HG03442 (cell line): Measurements from ENCODE around the gene KCNJ4.
A peak's percentile ranks its signal among the peaks of the same experiment; 100 is the strongest.
"Not testable (repeated sequence)": the region's sequence is repeated elsewhere in the genome, so short reads cannot be mapped to it uniquely, and the experiment has no call there.

Experiments
- ATAC-seq: cut with Tn5 transposase; IDR thresholded peaks from one replicate; pipeline ENCODE4 v1.9.1; 2021; ENCODE audit warnings: mild to moderate bottlenecking, moderate library complexity; ENCODE audit not compliant: unreplicated experiment

Gene KCNJ4

DNA sequence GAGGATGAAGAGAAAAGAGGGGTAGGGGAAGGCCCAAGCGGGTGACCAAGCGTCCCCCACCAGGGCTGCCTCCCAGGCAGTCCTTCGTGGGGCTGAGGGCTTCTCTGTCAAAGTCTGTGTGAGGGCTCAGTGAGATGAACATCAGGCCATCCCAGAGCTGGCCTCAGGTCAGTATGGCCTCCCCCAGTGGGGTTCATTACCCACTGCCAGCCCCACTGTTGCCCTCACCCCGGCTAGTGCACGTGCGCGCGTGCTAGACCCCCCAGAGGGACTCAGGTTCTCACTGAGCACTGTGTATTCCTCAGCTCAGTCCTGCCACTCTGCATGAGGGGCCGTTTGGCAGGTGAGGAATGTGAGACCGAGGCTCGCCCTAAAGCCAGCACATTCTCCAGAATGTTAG lies 16.2 kb upstream of the KCNJ4 start:
- no peak for ATAC-seq

GRCh38 chr22:38470179-38470578 lies 15.2 kb upstream of the KCNJ4 start:
- ATAC-seq = not testable (repeated sequence)

- ATAC-seq = no peak
Observed at GRCh38 chr22:38469306-38469781, 14.3 kb upstream of the KCNJ4 start.

DNA sequence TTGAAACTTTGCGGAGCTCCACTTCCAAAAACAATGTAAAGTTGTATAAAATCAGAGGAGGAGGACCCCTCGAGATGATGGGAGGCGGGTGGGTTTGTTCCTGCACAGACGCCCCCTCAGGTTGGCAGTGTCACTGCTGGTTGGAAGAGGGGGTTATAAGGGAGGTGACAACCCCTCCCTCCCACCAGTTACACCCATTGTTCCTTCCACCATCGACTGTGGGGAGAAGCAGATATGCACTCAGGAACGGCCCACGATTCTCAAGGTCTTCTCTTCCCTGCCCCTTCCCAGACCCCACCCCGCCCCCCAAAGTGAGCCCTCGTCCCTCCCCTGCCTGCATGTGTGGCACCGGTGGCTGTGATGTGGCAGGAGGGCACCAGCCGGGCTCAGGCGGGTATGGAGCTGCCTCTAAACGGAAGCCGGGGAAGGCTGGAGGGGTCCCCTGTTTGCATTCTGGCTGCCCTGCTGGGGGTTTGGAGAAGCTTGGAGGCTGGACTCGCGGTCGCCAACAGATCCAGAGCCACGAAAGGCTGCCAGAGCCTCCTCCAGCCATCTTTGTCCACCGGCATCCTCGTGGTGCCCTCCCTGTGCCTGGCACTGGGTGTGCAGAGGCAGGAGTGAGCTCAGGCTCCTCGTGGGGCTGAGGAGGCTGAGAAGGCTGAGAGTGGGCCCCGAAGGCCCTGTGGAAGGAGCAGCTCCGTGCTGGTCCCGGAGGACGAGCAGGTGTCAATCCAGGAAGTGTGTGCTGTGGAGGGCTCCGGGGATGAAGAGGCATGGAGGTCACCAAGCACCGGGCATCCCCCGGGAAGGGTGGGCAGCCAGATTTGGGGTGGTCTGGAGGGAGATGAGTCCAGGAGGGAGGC lies 13.7 kb upstream of the KCNJ4 start:
- ATAC-seq = no peak

GRCh38 chr22:38467904-38468442 lies 13.0 kb upstream of the KCNJ4 start, which contains the start of gene KDELR3:
TSS of gene KDELR3 (plus strand) at chr22:38468096. CDS start at chr22:38468234, 138 bp downstream.
- peak; percentile 52 for ATAC-seq

- ATAC-seq = peak; percentile 13
Observed at GRCh38 chr22:38467438-38467903, 12.5 kb upstream of the KCNJ4 start.

DNA sequence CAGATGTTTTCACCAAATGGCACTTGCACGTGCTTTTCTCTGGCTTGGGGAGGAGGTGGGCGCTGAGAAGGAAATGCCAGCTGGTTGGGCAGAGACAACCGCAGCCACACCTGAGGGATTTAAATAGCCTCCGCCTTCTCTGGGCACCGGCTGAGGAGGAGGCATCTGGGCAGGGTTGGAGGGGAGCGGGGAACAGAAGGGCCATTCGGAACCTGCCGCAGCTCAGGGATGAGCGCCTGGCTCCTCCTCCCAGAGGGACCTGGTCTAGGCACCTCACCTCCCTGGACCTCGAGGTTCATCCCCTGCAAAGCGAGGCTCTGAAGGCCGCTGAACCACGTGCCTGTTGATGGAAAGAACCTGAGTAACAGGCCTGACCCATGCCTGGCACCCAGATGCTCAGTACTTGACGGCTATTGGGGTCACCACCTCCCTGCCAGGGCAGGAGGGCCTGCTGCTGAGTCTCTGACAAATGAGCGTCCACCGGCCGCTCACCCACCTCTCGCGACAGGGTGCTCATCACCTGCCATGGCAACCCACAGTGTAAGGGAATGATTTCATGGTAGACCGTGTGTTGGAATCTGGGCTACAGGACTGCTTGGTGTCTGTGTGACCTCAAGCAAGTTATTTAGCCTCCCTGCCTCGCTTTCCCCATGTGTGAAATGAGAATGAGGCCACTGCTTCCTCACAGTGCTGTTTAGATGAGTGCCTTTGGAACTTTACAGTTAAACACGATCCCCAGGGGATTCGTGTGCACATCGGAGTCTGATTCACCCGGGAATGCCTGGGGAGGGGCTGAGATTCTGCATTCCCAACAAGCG lies 10.9 kb upstream of the KCNJ4 start:
- ATAC-seq = no peak

- no peak for ATAC-seq
Observed at GRCh38 chr22:38464992-38465672, 10.1 kb upstream of the KCNJ4 start.

DNA sequence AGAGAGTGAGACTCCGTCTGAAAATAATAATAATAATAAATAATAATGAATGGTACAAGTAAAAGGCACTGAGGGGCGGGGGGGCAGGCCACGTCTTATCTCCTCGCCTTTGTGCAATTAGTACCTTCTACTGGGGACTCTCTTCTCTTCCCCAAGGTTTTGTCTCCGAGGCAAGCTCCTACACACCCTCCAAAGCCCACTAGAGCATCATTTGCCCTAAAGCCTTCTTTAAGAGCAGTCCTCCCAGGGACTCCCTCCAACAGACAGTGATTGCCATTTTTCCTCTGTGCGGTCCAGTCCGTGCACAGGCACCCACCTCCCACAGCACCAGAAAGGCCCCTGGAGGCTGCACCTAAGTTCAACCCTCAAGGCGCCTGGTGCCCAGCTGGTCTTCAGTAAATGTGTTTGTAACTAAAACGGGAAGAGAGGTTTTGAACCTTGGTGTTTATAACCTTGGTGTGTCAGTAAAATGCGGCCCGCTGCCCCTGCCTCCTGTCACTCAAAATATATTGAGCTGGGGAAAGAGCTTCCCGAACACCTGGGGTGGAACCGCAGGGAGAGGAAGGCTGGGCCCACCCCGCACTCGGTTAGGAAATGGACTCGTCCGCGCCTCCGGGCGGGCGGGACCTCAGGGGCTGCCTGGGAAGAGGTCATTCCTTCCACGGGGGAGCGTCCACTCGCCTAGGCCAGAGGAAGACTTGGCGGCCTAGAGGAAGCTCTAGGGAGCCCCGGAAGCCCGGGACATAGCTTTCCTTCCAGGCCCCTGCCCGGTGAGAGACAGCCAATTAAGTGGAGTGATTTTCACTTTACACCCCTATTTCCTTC lies 8.2 kb upstream of the KCNJ4 start:
- no peak for ATAC-seq

DNA sequence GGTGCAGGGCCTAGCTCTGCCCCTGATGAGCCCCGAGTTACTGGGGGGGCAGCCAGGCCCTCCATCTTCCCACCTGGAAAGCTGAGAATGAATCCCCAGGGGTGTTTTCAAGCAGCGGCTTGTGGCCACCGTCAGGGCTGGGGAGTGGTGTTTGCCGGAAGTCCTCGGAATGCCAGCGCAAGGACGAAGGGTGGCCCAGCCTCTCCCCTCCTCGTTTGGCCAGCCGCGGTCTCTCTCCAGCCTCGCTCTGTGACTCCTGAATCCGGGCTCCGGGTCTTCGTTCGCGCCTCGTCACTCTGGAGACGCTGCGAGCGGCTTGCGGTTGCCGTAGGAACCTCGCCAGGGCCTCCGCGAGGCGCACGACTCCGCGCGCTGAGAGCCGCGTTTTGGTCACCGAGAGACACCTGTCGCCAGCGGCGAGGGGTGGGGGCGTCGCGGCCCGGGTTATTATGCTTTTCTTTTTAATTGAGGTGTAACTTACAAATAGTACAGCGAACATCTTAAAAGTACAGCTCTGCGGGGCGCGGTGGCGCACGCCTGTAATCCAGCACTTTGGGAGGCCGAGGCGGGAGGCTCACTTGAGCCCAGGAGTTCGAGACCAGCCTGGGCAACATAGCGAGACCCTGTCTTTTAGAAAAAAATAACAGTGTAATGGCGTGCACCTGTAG lies 6.5 kb upstream of the KCNJ4 start:
- no peak for ATAC-seq

GRCh38 chr22:38461057-38461413 lies 6.0 kb upstream of the KCNJ4 start:
- ATAC-seq = no peak

DNA sequence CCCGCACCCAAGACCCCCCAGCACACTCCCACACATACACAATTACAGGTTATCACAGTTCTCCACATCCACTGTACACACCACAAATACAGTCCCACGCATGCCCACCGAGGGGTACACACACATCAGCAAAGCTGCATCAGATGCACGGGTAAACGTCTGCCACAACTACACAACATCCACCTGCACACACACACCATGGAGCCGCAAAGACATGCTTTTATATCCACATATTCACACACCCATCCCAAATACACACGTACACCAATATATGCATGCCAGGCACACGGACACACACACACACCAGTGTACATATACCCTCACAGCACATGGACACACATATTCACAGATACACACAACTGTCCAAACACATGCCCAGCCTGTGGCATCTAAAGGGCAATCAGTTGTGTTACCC lies 5.4 kb upstream of the KCNJ4 start:
- no peak for ATAC-seq

DNA sequence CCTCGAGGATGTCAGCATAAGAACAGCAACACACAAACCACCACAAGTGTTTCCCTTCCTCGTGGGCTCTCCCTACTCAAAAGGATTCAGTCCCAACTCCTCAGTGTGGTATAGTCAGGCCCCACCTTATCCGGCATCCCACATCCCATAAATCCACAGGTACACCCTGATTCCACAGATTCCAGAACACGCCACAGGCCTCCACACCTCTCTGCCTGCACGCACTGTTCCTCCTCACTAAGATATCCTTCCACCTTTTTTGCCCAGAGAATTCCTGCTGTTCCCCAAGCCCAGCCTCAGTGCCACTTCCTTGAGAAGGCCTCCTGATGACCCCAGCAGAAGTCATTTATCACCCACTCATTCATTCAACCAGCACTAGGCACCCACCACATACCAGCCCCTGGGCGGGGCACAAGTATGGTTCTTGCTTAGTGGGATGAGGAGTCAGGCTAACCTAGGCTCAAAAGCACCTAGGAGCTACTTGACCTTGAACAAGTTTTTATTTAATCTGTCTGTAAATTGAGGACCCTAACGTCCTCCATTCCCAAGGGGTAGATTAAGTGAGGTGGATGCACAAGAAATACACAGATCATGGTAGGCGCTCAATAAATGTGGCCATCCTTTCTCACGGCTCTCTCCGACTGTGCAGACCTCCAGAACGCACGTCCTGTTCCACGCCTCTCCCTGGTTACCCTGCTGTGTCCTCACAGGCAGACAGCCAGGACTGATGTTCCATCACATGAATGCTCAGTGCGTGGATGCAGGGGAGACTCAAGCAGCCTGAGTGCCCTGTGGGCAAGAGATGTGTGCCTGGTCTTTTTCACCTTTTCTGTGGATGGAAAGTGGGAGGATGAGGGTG lies 2.1 kb upstream of the KCNJ4 start:
- no peak for ATAC-seq

DNA sequence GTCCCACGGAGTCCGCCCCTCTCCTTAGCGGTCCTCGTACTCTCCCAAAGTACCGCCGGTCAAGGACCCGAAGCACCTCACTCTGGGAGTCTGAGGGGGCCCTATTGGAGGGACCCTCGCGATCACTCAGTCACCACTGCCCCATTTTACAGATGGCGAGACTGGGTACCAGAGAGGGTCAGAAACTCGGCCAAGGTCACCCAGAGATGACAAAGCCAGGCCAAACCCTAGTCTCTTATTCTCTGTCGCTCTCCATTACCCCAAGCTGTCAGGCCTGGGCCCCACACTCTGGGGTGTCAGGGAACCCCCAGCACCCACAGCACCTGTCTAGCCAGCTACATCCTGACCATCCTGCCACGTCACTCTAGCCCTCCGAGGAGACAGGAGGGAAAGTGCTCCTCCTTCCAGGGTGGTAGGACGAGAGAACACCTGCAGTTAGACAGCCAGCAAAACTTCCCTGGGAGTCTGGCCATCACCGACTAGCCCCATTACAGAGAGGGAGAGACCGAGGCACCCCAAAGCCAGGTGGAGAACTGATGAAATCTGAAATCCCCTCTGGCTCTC lies 1.4 kb upstream of the KCNJ4 start:
- no peak for ATAC-seq

DNA sequence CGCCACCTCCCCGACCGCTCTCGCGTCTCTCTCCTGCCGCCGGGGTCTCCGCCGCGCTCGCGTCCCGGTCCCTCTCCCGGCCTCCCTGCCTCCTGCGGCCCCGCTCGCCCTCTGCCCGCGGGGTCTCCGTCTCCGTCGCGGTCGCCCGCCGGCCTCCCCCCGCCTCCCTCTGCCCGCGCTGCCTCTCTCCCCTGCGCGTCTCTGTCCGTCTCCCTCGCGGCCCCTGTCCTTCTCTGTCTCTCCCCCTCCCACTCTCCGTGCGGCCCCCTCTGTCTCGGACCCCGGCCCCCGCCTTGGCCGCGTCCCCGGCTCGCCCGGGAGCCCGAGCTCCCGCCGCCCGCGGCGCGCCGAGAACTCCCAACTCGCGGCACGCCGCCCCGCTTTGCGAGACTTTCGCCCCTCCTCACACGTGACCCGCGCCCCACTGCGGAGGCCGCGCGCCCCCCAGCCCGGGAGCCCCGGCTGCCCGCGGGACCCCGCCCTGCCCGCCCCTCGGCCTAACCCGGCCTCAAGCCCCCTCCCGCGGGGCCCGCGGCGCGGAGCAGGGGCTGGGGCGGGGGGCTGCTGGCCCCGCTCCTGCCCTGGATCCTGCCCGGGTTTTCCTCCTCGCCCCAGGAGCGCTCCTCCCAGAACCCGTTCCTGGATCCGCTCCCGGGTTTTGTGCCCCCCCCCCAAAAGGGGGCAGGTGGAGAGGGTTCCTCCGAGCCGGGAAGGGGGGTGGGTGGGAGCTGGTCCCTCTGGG lies 702 bp upstream of the KCNJ4 start:
- no peak for ATAC-seq

DNA sequence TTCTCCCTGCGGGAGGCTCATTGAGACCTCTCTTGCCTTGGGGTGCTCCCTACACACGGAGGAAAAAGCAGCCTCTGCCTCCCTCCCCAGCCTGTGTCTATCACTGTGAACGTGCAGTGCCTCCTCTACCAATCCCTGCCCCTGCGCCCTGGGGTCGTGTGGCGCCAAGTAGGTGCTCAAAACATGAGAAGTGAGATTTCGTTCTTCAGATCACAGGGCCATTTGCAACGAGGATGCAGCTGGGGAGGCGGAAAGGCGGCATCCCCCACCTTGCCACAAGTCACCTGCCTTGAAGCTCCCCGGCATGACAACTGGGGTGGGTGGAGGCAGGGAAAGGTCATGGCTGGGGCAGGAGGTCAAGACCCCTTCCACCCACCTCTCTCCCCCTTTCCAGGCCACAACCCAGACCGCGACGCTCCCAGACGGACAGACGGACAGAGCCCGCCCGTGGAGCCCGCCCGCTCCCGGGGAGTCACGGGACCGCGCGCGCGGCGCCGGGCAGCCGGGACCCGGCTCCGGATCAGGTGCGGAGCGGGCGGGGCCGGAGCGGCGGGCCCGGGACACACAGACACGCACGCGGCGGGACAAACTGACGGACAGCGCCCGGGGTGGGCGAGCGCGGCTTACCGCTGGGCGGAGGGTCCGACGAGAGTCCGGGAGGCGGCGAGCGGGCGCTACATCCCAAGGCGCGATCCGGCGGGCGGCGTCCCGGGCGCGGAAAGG lies 485 bp downstream of the KCNJ4 start:
- ATAC-seq = no peak

DNA sequence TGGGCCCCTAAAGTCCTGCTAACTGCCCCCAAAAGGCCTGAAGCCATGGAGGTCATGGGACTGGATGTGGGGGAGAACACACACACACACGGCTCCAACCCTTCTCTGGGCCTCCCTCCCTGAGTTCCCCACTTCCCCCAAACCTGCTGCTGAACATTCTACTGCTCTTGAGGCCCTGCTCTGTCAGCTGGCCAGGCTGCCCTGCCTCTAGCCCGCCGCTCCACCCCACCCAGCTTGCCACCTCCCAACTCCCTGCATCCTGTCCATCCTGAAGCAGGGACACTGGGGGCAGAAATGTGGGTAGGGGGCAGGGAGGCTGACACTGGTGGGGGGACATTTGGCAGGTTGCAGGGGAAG lies 1.0 kb downstream of the KCNJ4 start:
- ATAC-seq = no peak
